ENCODE results near the gene NLN. TPM values are rescaled to one million over a fixed set of nuclear protein-coding genes. Genes with fewer than 3 reads are reported as not detected.

NLN gene
- polyA plus RNA-seq, 1 donor (not counting 4 experiments of a cell fraction or from before 2014, with no cell fraction given): 26.1 TPM

- Histone ChIP-seq H3K36me3 (ENCODE audit: control insufficient read depth in 2 of 2, extremely low read depth in 1 of 2, insufficient read depth in 2 of 2, low read length in 2 of 2) (no peaks in the 10 kb centered on the region), H3K9me1 (ENCODE audit: control insufficient read depth, extremely low read depth, insufficient read depth, low read length) (no peaks in the 10 kb centered on the region), H3K9ac (ENCODE audit: control insufficient read depth, extremely low read depth, insufficient read depth, low read length) (no peak overlapping the region), H2AFZ (ENCODE audit: control insufficient read depth, low read length) (no peak overlapping the region), H3K4me1 (ENCODE audit: control insufficient read depth, extremely low read depth, insufficient read depth, low read length) (peaks cover 18% of the 10 kb centered on the region), H3K27ac (ENCODE audit: control insufficient read depth, insufficient read depth, low read length) (no peak overlapping the region), H4K20me1 (ENCODE audit: control insufficient read depth, extremely low read depth, insufficient read depth, low read length) (no peaks in the 10 kb centered on the region), H3K9me3 (ENCODE audit: control insufficient read depth, low read depth, low read length) (no peaks in the 10 kb centered on the region), H3K4me2 (ENCODE audit: control insufficient read depth, extremely low read depth, insufficient read depth, low read depth, low read length) (no peak overlapping the region), H3K27me3 (ENCODE audit: control insufficient read depth, extremely low read depth, insufficient read depth, low read length) (no peaks in the 10 kb centered on the region), H3K79me2 (ENCODE audit: control insufficient read depth, insufficient read depth, low read length) (no peaks in the 10 kb centered on the region), H3K4me3 (ENCODE audit: control insufficient read depth in 2 of 3, extremely low read depth in 1 of 3, insufficient read depth in 2 of 3, low read depth in 1 of 3, low read length in 3 of 3) (no peak overlapping the region)
- TF ChIP-seq CTCF (optimal IDR thresholded peaks at IDR 0.05 in 1 of 3, IDR thresholded peaks at IDR 0.05 in 1 of 3, conservative IDR thresholded peaks at IDR 0.05 in 1 of 3; ENCODE audit: extremely low read depth in 1 of 3, insufficient read depth in 2 of 3, low read length in 3 of 3) (no peak), EZH2 (IDR thresholded peaks at IDR 0.05; ENCODE audit: low read length) (no peak)
- FAIRE-seq (no peak), DNase-seq (ENCODE audit: low read depth, low spot score) (no peak)
- dilution Hi-C loops (cut with MboI; ENCODE audit: extremely low pct_ligation_motif_present, low sequenced_read_pairs): no loop called here
Observed at GRCh38 chr5:65874241-65874640, 152.2 kb downstream of the NLN start.

GRCh38 chr5:65876496-65876895, 154.5 kb downstream of the NLN start:
- Histone ChIP-seq H3K79me2 (ENCODE audit: control insufficient read depth, insufficient read depth, low read length) (no peaks in the 10 kb centered on the region), H3K4me2 (ENCODE audit: control insufficient read depth, extremely low read depth, insufficient read depth, low read depth, low read length) (no peak overlapping the region), H2AFZ (ENCODE audit: control insufficient read depth, low read length) (no peak overlapping the region), H3K9ac (ENCODE audit: control insufficient read depth, extremely low read depth, insufficient read depth, low read length) (no peak overlapping the region), H4K20me1 (ENCODE audit: control insufficient read depth, extremely low read depth, insufficient read depth, low read length) (no peaks in the 10 kb centered on the region), H3K36me3 (ENCODE audit: control insufficient read depth in 2 of 2, extremely low read depth in 1 of 2, insufficient read depth in 2 of 2, low read length in 2 of 2) (no peaks in the 10 kb centered on the region), H3K27ac (ENCODE audit: control insufficient read depth, insufficient read depth, low read length) (no peak overlapping the region), H3K4me1 (ENCODE audit: control insufficient read depth, extremely low read depth, insufficient read depth, low read length) (peaks cover 18% of the 10 kb centered on the region), H3K9me3 (ENCODE audit: control insufficient read depth, low read depth, low read length) (no peaks in the 10 kb centered on the region), H3K4me3 (ENCODE audit: control insufficient read depth in 2 of 3, extremely low read depth in 1 of 3, insufficient read depth in 2 of 3, low read depth in 1 of 3, low read length in 3 of 3) (no peak overlapping the region), H3K27me3 (ENCODE audit: control insufficient read depth, extremely low read depth, insufficient read depth, low read length) (no peaks in the 10 kb centered on the region), H3K9me1 (ENCODE audit: control insufficient read depth, extremely low read depth, insufficient read depth, low read length) (no peaks in the 10 kb centered on the region)
- DNase-seq (ENCODE audit: low read depth, low spot score) (no peak), FAIRE-seq (no peak)
- dilution Hi-C loops (cut with MboI; ENCODE audit: extremely low pct_ligation_motif_present, low sequenced_read_pairs): no loop called here
- no peak for TF ChIP-seq CTCF (optimal IDR thresholded peaks at IDR 0.05 in 1 of 3, IDR thresholded peaks at IDR 0.05 in 1 of 3, conservative IDR thresholded peaks at IDR 0.05 in 1 of 3; ENCODE audit: extremely low read depth in 1 of 3, insufficient read depth in 2 of 3, low read length in 3 of 3)
- TF ChIP-seq EZH2 (IDR thresholded peaks at IDR 0.05; ENCODE audit: low read length): no peak
